Measurements from ENCODE around the gene HELZ.

- TF ChIP-seq CTCF (IDR thresholded peaks at IDR 0.05; ENCODE audit: poor library complexity) (no peak), EZH2 (IDR thresholded peaks at IDR 0.05; ENCODE audit: borderline replicate concordance) (no peak)
These were observed 190.9 kb downstream of the HELZ start for GRCh38 chr17:67054011-67054591.
